NB4 (cell line): ENCODE data around the gene NRP2.

Source experiments
- DNase-seq: peaks from one replicate; pipeline ENCODE4 v3.0.0; 2010; ENCODE audit warnings: low read depth
- H3K4me3 ChIP-seq: one replicate; pipeline ENCODE4 v1.5.1; 2011; ENCODE audit warnings: mild to moderate bottlenecking, low read depth, low read length, moderate library complexity
- MYC ChIP-seq: IDR thresholded peaks from 2 replicates; pipeline ENCODE4 v1.6.1; 2011; ENCODE audit warnings: low read depth, low read length
- POLR2A ChIP-seq: IDR thresholded peaks from 2 replicates; pipeline ENCODE4 v1.6.1; 2011; ENCODE audit warnings: mild to moderate bottlenecking; ENCODE audit not compliant: insufficient read length; ENCODE audit errors: extremely low read depth
- TF ChIP-seq, protein P1 (sequence below): IDR thresholded peaks from 2 replicates; pipeline ENCODE4 v1.6.1; 2011; ENCODE audit warnings: low read depth, low read length
- TF ChIP-seq, protein P2 (sequence below): IDR thresholded peaks from one replicate; pipeline ENCODE4 v1.5.1; 2012; ENCODE audit warnings: low read depth, low read length

The NRP2 gene

DNA sequence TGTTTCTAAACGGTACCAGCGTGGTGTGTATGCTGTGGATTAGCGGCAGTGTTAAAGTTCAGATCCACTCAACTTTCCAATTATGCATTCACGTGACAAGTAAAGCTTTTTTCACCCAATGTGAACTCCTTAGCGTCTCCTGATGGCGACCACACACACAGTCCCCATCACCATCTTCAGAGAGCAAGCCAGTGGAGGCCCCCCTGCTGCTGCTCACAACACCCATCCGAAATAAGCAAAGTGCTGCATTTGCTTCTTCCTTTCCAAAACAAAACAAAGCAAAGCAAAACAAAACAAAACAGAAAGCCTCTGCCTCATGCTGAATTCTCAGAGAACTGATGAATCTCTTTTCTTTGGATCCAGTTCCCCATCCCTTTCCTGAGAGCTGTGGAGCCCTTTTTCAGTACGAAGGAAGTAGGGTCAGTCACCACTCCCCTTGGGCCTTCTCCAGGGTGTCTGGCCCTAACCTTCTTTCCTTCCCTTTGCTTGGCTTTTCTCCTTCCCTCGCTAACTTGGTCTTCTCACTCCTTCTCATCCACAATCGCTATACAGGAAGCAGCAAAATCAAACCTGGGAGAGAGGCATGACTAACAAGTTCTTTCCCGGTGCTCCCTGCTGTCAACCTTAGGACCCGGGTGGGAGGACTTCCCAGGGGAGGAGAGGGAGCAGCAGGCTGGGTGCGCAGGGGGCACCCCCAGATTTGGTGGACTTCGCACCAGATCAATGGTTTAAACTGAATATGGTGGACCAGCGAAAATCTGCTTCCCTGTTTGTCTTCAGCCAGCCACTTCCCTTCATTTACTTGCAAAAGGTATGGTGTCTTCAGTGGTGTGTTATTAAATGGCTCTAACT is 56.0 kb downstream of the NRP2 start:
- no peak for DNase-seq
- H3K4me3 ChIP-seq, result no peak overlapping the region
- no peak for TF ChIP-seq MYC
- TF ChIP-seq, protein P1, sequence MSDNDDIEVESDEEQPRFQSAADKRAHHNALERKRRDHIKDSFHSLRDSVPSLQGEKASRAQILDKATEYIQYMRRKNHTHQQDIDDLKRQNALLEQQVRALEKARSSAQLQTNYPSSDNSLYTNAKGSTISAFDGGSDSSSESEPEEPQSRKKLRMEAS, result no peak

DNA sequence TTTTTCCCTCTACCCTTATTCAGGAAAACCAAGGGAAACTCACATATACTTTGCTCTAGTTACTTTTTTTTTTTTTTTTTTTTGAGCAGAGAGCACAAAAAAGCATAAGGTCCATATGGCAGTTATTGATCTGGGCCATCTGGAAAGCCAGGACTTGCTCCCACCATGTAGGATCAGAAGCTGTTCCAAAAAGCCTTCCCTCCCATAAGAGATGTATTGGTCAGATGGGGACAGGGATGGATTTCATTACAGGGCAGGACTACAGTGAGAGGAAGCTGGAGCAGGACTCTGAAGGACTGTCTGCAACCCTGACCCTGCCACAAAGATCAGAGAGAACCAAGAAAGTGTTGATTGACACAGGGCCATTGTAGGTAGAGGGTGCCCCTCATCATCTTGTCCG is 57.3 kb downstream of the NRP2 start:
- no peak overlapping the region for H3K4me3 ChIP-seq
- DNase-seq, result no peak
- TF ChIP-seq, protein P2, sequence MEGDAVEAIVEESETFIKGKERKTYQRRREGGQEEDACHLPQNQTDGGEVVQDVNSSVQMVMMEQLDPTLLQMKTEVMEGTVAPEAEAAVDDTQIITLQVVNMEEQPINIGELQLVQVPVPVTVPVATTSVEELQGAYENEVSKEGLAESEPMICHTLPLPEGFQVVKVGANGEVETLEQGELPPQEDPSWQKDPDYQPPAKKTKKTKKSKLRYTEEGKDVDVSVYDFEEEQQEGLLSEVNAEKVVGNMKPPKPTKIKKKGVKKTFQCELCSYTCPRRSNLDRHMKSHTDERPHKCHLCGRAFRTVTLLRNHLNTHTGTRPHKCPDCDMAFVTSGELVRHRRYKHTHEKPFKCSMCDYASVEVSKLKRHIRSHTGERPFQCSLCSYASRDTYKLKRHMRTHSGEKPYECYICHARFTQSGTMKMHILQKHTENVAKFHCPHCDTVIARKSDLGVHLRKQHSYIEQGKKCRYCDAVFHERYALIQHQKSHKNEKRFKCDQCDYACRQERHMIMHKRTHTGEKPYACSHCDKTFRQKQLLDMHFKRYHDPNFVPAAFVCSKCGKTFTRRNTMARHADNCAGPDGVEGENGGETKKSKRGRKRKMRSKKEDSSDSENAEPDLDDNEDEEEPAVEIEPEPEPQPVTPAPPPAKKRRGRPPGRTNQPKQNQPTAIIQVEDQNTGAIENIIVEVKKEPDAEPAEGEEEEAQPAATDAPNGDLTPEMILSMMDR, result no peak
- TF ChIP-seq MYC, result no peak
- TF ChIP-seq, protein P1, result no peak

DNA sequence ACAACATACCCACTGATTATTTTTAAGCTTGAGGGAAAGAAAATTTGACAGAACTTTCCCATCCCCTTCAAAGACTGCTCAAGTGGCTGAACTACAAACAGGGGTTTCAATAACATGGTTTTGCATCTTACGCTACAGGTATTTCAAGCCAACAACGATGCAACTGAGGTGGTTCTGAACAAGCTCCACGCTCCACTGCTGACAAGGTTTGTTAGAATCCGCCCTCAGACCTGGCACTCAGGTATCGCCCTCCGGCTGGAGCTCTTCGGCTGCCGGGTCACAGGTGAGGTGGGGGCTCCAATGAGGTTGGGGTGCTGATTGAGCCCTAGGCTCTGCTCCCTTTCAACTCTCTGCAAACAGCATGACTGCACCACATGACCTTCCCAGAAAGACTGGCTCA is 58.1 kb downstream of the NRP2 start:
- TF ChIP-seq MYC (no peak), POLR2A (no peak)
- TF ChIP-seq, protein P1, result no peak
- DNase-seq, result no peak
- no peak overlapping the region for H3K4me3 ChIP-seq

DNA sequence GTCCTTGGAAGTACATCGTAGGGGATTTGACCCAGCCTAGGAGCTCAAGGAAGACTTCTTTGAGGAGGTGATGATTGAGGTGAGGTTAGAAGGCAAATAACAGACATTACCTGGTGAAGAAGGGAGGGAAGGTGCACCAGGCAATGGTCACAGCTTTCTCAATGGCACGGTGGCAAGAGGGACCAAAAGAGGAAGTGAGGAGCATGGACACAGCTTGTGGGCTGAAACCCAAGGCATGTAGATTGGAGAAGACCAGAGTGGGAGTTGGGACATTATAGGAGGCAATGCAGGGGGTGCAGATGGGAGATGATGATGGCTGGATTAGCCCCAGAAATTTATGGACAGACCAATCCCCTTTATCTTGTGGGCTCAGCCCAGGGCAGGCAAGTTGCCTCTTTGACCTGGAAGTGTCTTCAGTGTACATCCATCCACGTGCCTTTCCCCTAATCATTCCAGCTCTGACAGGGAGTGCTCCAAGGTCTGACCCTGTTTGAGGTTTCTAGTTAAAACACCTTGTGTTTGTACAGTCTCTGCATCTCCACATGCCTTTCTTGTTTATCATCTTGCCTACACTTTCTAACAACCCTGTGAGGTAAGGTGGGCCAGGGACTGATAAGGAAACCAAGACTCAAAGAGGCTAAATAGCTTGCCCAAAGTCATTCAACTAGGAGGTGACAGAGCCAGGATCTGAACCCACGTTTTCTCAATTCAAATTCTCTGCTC is 59.1 kb downstream of the NRP2 start:
- peak; percentile 22 for DNase-seq
- TF ChIP-seq POLR2A (no peak), MYC (no peak)
- TF ChIP-seq, protein P1, result no peak
- TF ChIP-seq, protein P2, result no peak
- no peak overlapping the region for H3K4me3 ChIP-seq

DNA sequence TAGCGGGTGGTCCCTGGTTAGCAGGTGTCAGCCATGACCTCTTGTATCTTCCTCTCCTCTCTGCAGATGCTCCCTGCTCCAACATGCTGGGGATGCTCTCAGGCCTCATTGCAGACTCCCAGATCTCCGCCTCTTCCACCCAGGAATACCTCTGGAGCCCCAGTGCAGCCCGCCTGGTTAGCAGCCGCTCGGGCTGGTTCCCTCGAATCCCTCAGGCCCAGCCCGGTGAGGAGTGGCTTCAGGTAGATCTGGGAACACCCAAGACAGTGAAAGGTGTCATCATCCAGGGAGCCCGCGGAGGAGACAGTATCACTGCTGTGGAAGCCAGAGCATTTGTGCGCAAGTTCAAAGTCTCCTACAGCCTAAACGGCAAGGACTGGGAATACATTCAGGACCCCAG is 60.8 kb downstream of the NRP2 start:
- H3K4me3 ChIP-seq, result no peak overlapping the region
- no peak for DNase-seq
- TF ChIP-seq, protein P2, result no peak
- TF ChIP-seq, protein P1, result no peak
- no peak for TF ChIP-seq POLR2A
- TF ChIP-seq MYC, result no peak

DNA sequence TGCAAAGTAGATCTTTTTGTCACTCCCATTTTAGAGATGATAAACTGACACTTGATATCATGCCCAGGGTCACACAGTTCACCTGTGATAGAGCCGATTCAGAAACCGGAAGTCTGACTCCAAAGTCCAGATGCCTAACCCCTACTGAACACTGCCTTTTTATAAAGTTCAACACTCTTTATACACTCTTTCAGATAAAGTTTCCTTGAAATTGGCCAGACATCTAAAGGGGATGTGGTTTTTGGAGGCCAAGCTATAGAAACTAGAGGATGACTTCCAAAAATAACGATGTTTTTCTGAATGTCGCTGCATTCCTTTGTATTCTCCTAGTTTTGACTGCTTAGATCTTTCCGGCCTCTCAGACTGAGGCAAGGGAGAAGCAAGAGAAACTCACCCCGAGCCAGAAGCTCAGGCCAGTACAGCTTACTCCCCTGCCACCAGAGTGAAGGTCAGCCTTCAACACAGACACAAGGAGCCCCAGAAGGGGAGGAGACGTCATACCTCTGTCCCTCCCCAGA is 61.8 kb downstream of the NRP2 start:
- DNase-seq, result no peak
- TF ChIP-seq, protein P1, result no peak
- no peak for TF ChIP-seq MYC
- no peak overlapping the region for H3K4me3 ChIP-seq
